ENCODE measurements around the gene STAG3. TPM values are rescaled to one million over a fixed set of nuclear protein-coding genes. Genes with fewer than 3 reads are reported as not detected.

Gene STAG3
- polyA plus RNA-seq, 6 donors from 2014 or later: 97.1 to 221 (median 129) TPM

- Mint-ChIP-seq H3K36me3 (peaks cover under 1 to 2% of the 10 kb centered on the region in 2 donors), H3K27me3 (no peaks in the 10 kb centered on the region), H3K4me1 (peaks cover 20 to 36% (median 28%) of the 10 kb centered on the region in 3 donors), H3K4me3 (peak overlapping the region in 1 of 8 donors; percentile 91), H3K9me3 (no peaks in the 10 kb centered on the region), H3K27ac (peak overlapping the region in 2 of 6 donors; percentile 50 to 95)
- DNase-seq: no peak
- ATAC-seq (ENCODE audit: low read depth in 2 of 2): no peak
Observed at GRCh38 chr7:100147278-100147677, 30.4 kb upstream of the STAG3 start.

GRCh38 chr7:100148225-100148558 lies 29.5 kb upstream of the STAG3 start:
- Mint-ChIP-seq H3K4me1 (peaks cover 25 to 45% (median 37%) of the 10 kb centered on the region in 3 donors), H3K27ac (peak overlapping the region; percentile 94 to 98 (median 96)), H3K9me3 (no peaks in the 10 kb centered on the region), H3K4me3 (peak overlapping the region; percentile 87 to 100 (median 97)), H3K27me3 (no peaks in the 10 kb centered on the region), H3K36me3 (peaks cover 5 to 8% of the 10 kb centered on the region in 2 donors)
- DNase-seq (no peak), ATAC-seq (ENCODE audit: low read depth in 2 of 2) (peak; percentile 0 to 5)

- ATAC-seq (ENCODE audit: low read depth in 2 of 2): peak; percentile 92
- Mint-ChIP-seq H3K36me3 (peaks cover 5 to 8% of the 10 kb centered on the region in 2 donors), H3K9me3 (no peaks in the 10 kb centered on the region), H3K27me3 (no peaks in the 10 kb centered on the region), H3K4me3 (peak within 1 kb of the TSS; percentile 87 to 100 (median 97)), H3K27ac (peak within 1 kb of the TSS; percentile 94 to 98 (median 96)), H3K4me1 (peaks cover 28 to 51% (median 43%) of the 10 kb centered on the region in 3 donors)
- DNase-seq: peak; percentile 97
Observed at GRCh38 chr7:100148559-100149328, 29.0 kb upstream of the STAG3 start, which contains the start of gene LAMTOR4. TSS of gene LAMTOR4 (plus strand) at chr7:100148918. CDS start at chr7:100148973, 55 bp downstream.

- no peaks in the 10 kb centered on the region for H3K27me3 Mint-ChIP-seq
- ATAC-seq (ENCODE audit: low read depth in 2 of 2): no peak
- peaks cover 5 to 8% of the 10 kb centered on the region in 2 donors for H3K36me3 Mint-ChIP-seq
- peak overlapping the region in 5 of 6 donors; percentile 30 to 92 (median 73) for H3K27ac Mint-ChIP-seq
- H3K4me1 Mint-ChIP-seq: peaks cover 39 to 78% (median 69%) of the 10 kb centered on the region in 3 donors
- no peaks in the 10 kb centered on the region for H3K9me3 Mint-ChIP-seq
- DNase-seq: peak; percentile 45
- H3K4me3 Mint-ChIP-seq: peak overlapping the region in 7 of 8 donors; percentile 43 to 81 (median 71)
Observed at GRCh38 chr7:100152404-100152803, 25.3 kb upstream of the STAG3 start.

- no peak for ATAC-seq (ENCODE audit: low read depth in 2 of 2)
- no peak for DNase-seq
- H3K27me3 Mint-ChIP-seq: no peaks in the 10 kb centered on the region
- H3K9me3 Mint-ChIP-seq: no peaks in the 10 kb centered on the region
- peaks cover 43 to 82% (median 74%) of the 10 kb centered on the region in 3 donors for H3K4me1 Mint-ChIP-seq
- peak overlapping the region in 4 of 8 donors; percentile 16 to 71 (median 44) for H3K4me3 Mint-ChIP-seq
- peaks cover 5 to 8% of the 10 kb centered on the region in 2 donors for H3K36me3 Mint-ChIP-seq
- peak overlapping the region in 3 of 6 donors; percentile 59 to 69 (median 64) for H3K27ac Mint-ChIP-seq
Observed at GRCh38 chr7:100152937-100153666, 24.6 kb upstream of the STAG3 start.

GRCh38 chr7:100153708-100154535 lies 23.8 kb upstream of the STAG3 start:
- H3K36me3 Mint-ChIP-seq: peaks cover 5 to 8% of the 10 kb centered on the region in 2 donors
- DNase-seq: no peak
- H3K4me3 Mint-ChIP-seq: peak overlapping the region in 4 of 8 donors; percentile 16 to 62 (median 30)
- H3K27me3 Mint-ChIP-seq: no peaks in the 10 kb centered on the region
- no peak for ATAC-seq (ENCODE audit: low read depth in 2 of 2)
- peaks cover 35 to 78% (median 71%) of the 10 kb centered on the region in 3 donors for H3K4me1 Mint-ChIP-seq
- H3K9me3 Mint-ChIP-seq: no peaks in the 10 kb centered on the region
- H3K27ac Mint-ChIP-seq: peak overlapping the region in 4 of 6 donors; percentile 47 to 87 (median 64)

GRCh38 chr7:100154651-100155491 lies 22.8 kb upstream of the STAG3 start:
- no peak for DNase-seq
- Mint-ChIP-seq H3K9me3 (no peaks in the 10 kb centered on the region), H3K27ac (no peak overlapping the region), H3K36me3 (peaks cover 5 to 8% of the 10 kb centered on the region in 2 donors), H3K4me1 (peaks cover 34 to 79% (median 75%) of the 10 kb centered on the region in 3 donors), H3K27me3 (no peaks in the 10 kb centered on the region), H3K4me3 (peak overlapping the region in 4 of 8 donors; percentile 12 to 91 (median 52))
- ATAC-seq (ENCODE audit: low read depth in 2 of 2): no peak

- peaks cover 26 to 71% (median 66%) of the 10 kb centered on the region in 3 donors for H3K4me1 Mint-ChIP-seq
- DNase-seq: no peak
Observed at GRCh38 chr7:100155553-100156317, 22.0 kb upstream of the STAG3 start.

GRCh38 chr7:100156331-100157068 lies 21.2 kb upstream of the STAG3 start:
- DNase-seq (no peak), ATAC-seq (ENCODE audit: low read depth in 2 of 2) (peak; percentile 35 to 51)
- Mint-ChIP-seq H3K27me3 (no peaks in the 10 kb centered on the region), H3K4me3 (peak overlapping the region; percentile 78 to 92 (median 88)), H3K27ac (peak overlapping the region; percentile 76 to 95 (median 90)), H3K36me3 (peaks cover 5 to 8% of the 10 kb centered on the region in 2 donors), H3K9me3 (no peaks in the 10 kb centered on the region), H3K4me1 (peaks cover 26 to 70% (median 64%) of the 10 kb centered on the region in 3 donors)

More at GRCh38 chr7:100155553-100156317, 22.0 kb upstream of the STAG3 start:
- no peak for ATAC-seq (ENCODE audit: low read depth in 2 of 2)
- peak overlapping the region in 7 of 8 donors; percentile 12 to 92 (median 78) for H3K4me3 Mint-ChIP-seq
- no peaks in the 10 kb centered on the region for H3K9me3 Mint-ChIP-seq
- H3K27ac Mint-ChIP-seq: peak overlapping the region in 2 of 6 donors; percentile 79 to 90
- peaks cover 5 to 8% of the 10 kb centered on the region in 2 donors for H3K36me3 Mint-ChIP-seq
- H3K27me3 Mint-ChIP-seq: no peaks in the 10 kb centered on the region

GRCh38 chr7:100157069-100157333 lies 20.7 kb upstream of the STAG3 start:
- Mint-ChIP-seq H3K27ac (peak overlapping the region; percentile 76 to 95 (median 90)), H3K9me3 (no peaks in the 10 kb centered on the region), H3K4me3 (peak overlapping the region; percentile 78 to 92 (median 88)), H3K27me3 (no peaks in the 10 kb centered on the region), H3K36me3 (peaks cover 5 to 8% of the 10 kb centered on the region in 2 donors), H3K4me1 (peaks cover 26 to 65% (median 59%) of the 10 kb centered on the region in 3 donors)
- no peak for DNase-seq
- ATAC-seq (ENCODE audit: low read depth in 2 of 2): no peak

All from naive B cell (primary cell).